Keratinocyte (primary cell): Measurements from ENCODE around the gene RPUSD4. TPM values are rescaled to one million over a fixed set of nuclear protein-coding genes. Genes with fewer than 3 reads are reported as not detected.

Experiments
- DNase-seq: peaks from one replicate; pipeline ENCODE4 v3.0.0-alpha.2; 2011; ENCODE audit warnings: low read depth, missing footprints, low spot score
- FAIRE-seq: peaks from 2 replicates; lab custom pipeline; 2011; peaks lifted over from hg19 to GRCh38; lab: Jason Lieb, UNC
- H2AFZ ChIP-seq: 2 replicates; pipeline ENCODE4 v1.6.0; 2012; ENCODE audit warnings: low read length, control low read depth, inconsistent platforms; ENCODE audit not compliant: control insufficient read depth
- H3K27ac ChIP-seq: 2 replicates; pipeline ENCODE4 v1.5.1; 2011; ENCODE audit warnings: low read length; ENCODE audit not compliant: control insufficient read depth, insufficient read depth
- H3K27me3 ChIP-seq: 3 replicates; pipeline ENCODE4 v1.6.0; 2011; ENCODE audit warnings: low read length; ENCODE audit not compliant: control insufficient read depth, insufficient read depth; ENCODE audit errors: extremely low read depth
- H3K36me3 ChIP-seq, 2 experiments: 2 replicates in 1 of 2; 3 replicates in 1 of 2; pipeline ENCODE4 v1.5.1; 2011; ENCODE audit warnings: low read length in 2 of 2, mild to moderate bottlenecking in 1 of 2; ENCODE audit not compliant: control insufficient read depth in 2 of 2, insufficient read depth in 2 of 2; ENCODE audit errors: extremely low read depth in 1 of 2
- H3K4me1 ChIP-seq: 3 replicates; pipeline ENCODE4 v1.5.1; 2011; ENCODE audit warnings: low read length; ENCODE audit not compliant: control insufficient read depth, insufficient read depth; ENCODE audit errors: extremely low read depth
- H3K4me2 ChIP-seq: 3 replicates; pipeline ENCODE4 v1.6.0; 2011; ENCODE audit warnings: low read depth, low read length; ENCODE audit not compliant: control insufficient read depth, insufficient read depth; ENCODE audit errors: extremely low read depth
- H3K4me3 ChIP-seq, 3 experiments: fragments of 200-600 bp in 1 of 3; sonication (generic) in 1 of 3; 2 replicates in 2 of 3; 3 replicates in 1 of 3; pipeline ENCODE4 v1.5.1; 2011 to 2016; ENCODE audit warnings: low read length in 3 of 3, mild to moderate bottlenecking in 3 of 3, control low read depth in 2 of 3, inconsistent platforms in 1 of 3, low read depth in 1 of 3, mixed read lengths in 1 of 3, mixed run types in 1 of 3, moderate library complexity in 1 of 3; ENCODE audit not compliant: control insufficient read depth in 2 of 3, insufficient read depth in 2 of 3; ENCODE audit errors: extremely low read depth in 1 of 3
- H3K79me2 ChIP-seq: 2 replicates; pipeline ENCODE4 v1.6.0; 2012; ENCODE audit warnings: low read length; ENCODE audit not compliant: control insufficient read depth, insufficient read depth
- H3K9ac ChIP-seq: 3 replicates; pipeline ENCODE4 v1.6.0; 2011; ENCODE audit warnings: low read length; ENCODE audit not compliant: control insufficient read depth, insufficient read depth; ENCODE audit errors: extremely low read depth
- H3K9me1 ChIP-seq: 3 replicates; pipeline ENCODE4 v1.6.0; 2011; ENCODE audit warnings: low read length; ENCODE audit not compliant: control insufficient read depth, insufficient read depth; ENCODE audit errors: extremely low read depth
- H3K9me3 ChIP-seq: 2 replicates; pipeline ENCODE4 v1.5.1; 2012; ENCODE audit warnings: low read depth, low read length; ENCODE audit not compliant: control insufficient read depth
- H4K20me1 ChIP-seq: 3 replicates; pipeline ENCODE4 v1.6.0; 2011; ENCODE audit warnings: low read length; ENCODE audit not compliant: control insufficient read depth, insufficient read depth; ENCODE audit errors: extremely low read depth
- EZH2 ChIP-seq: IDR thresholded peaks from one replicate; pipeline ENCODE4 v1.6.1; 2012; ENCODE audit warnings: inconsistent platforms, mild to moderate bottlenecking, low read length, moderate library complexity
- dilution Hi-C: fragments of 300-500 bp; cut with MboI; formaldehyde crosslinking; loops from one replicate; pipeline ENCODE4 v1.7.0; 2020; ENCODE audit warnings: low sequenced_read_pairs; ENCODE audit not compliant: extremely low pct_ligation_motif_present
- polyA plus RNA-seq, 5 experiments: library from polyadenylated mRNA; depleted of rRNA in 3 of 5; stranded (reverse) in 3 of 5; stranded (forward) in 1 of 5; unstranded in 1 of 5; fragments of >200 nt; gene quantifications; 1 replicate in 1 of 5; 2 replicates in 3 of 5; 3 replicates in 1 of 5; pipeline versions ENCODE4 v1.2.1 to v1.2.3, GENCODE V29; 2011 to 2012; ENCODE audit warnings: missing spikeins in 2 of 5, low read depth in 1 of 5, low replicate concordance in 1 of 5
- TF ChIP-seq, protein P1 (sequence below), 3 experiments: IDR thresholded peaks in 1 of 3; conservative IDR thresholded peaks in 1 of 3; optimal IDR thresholded peaks in 1 of 3; 2 replicates in 2 of 3; 3 replicates in 1 of 3; pipeline versions ENCODE3 to v1.5.1; 2011; ENCODE audit warnings: low read length in 3 of 3, mild to moderate bottlenecking in 3 of 3, moderate library complexity in 2 of 3, control low read depth in 1 of 3, inconsistent platforms in 1 of 3; ENCODE audit not compliant: insufficient read depth in 2 of 3; ENCODE audit errors: extremely low read depth in 1 of 3

Gene RPUSD4
- polyA plus RNA-seq, 1 donor (not counting 4 experiments of a cell fraction or from before 2014, with no cell fraction given), result 23.8 TPM

- Histone ChIP-seq H2AFZ (no peak overlapping the region), H3K36me3 (peaks cover 25 to 27% of the 10 kb centered on the region in 2 experiments), H4K20me1 (no peaks in the 10 kb centered on the region), H3K9me3 (no peaks in the 10 kb centered on the region), H3K27me3 (no peaks in the 10 kb centered on the region), H3K9ac (no peak overlapping the region), H3K9me1 (no peaks in the 10 kb centered on the region), H3K4me2 (no peak overlapping the region), H3K27ac (no peak overlapping the region), H3K4me3 (no peak overlapping the region), H3K79me2 (no peaks in the 10 kb centered on the region), H3K4me1 (no peaks in the 10 kb centered on the region)
- TF ChIP-seq EZH2, result no peak
- TF ChIP-seq, protein P1, sequence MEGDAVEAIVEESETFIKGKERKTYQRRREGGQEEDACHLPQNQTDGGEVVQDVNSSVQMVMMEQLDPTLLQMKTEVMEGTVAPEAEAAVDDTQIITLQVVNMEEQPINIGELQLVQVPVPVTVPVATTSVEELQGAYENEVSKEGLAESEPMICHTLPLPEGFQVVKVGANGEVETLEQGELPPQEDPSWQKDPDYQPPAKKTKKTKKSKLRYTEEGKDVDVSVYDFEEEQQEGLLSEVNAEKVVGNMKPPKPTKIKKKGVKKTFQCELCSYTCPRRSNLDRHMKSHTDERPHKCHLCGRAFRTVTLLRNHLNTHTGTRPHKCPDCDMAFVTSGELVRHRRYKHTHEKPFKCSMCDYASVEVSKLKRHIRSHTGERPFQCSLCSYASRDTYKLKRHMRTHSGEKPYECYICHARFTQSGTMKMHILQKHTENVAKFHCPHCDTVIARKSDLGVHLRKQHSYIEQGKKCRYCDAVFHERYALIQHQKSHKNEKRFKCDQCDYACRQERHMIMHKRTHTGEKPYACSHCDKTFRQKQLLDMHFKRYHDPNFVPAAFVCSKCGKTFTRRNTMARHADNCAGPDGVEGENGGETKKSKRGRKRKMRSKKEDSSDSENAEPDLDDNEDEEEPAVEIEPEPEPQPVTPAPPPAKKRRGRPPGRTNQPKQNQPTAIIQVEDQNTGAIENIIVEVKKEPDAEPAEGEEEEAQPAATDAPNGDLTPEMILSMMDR (optimal IDR thresholded peaks at IDR 0.05 in 1 of 3, IDR thresholded peaks at IDR 0.05 in 1 of 3, conservative IDR thresholded peaks at IDR 0.05 in 1 of 3; ENCODE audit: extremely low read depth in 1 of 3, insufficient read depth in 2 of 3, low read length in 3 of 3), result no peak
- FAIRE-seq, result no peak
- dilution Hi-C loops, result no loop called here
- DNase-seq, result no peak
Measured at GRCh38 chr11:126197277-126197939, 14.0 kb downstream of the RPUSD4 start.

GRCh38 chr11:126195119-126195518 lies 16.3 kb downstream of the RPUSD4 start:
- no peak overlapping the region for H3K9ac ChIP-seq
- no peaks in the 10 kb centered on the region for H4K20me1 ChIP-seq
- H3K9me1 ChIP-seq, result no peaks in the 10 kb centered on the region
- H3K9me3 ChIP-seq, result no peaks in the 10 kb centered on the region
- peaks cover 9% of the 10 kb centered on the region for H3K4me1 ChIP-seq
- H3K27me3 ChIP-seq, result no peaks in the 10 kb centered on the region
- H3K27ac ChIP-seq, result no peak overlapping the region
- H2AFZ ChIP-seq, result no peak overlapping the region
- no peaks in the 10 kb centered on the region for H3K79me2 ChIP-seq
- dilution Hi-C loops, result no loop called here
- H3K4me3 ChIP-seq, result no peak overlapping the region
- no peak for TF ChIP-seq EZH2
- TF ChIP-seq, protein P1 (optimal IDR thresholded peaks at IDR 0.05 in 1 of 3, IDR thresholded peaks at IDR 0.05 in 1 of 3, conservative IDR thresholded peaks at IDR 0.05 in 1 of 3; ENCODE audit: extremely low read depth in 1 of 3, insufficient read depth in 2 of 3, low read length in 3 of 3), result no peak
- H3K4me2 ChIP-seq, result no peak overlapping the region
- no peak for DNase-seq
- no peak for FAIRE-seq
- peaks cover 22 to 25% of the 10 kb centered on the region in 2 experiments for H3K36me3 ChIP-seq
